ENCODE results near the gene SEMA4A. TPM values are rescaled to one million over a fixed set of nuclear protein-coding genes. Genes with fewer than 3 reads are reported as not detected.
A peak's percentile ranks its signal among the peaks of the same experiment; 100 is the strongest.

SEMA4A gene
- total RNA-seq, 1 donor from 2014 or later: 30.7 TPM

GRCh38 chr1:156134716-156135435 lies 18.5 kb upstream of the SEMA4A start:
- Histone ChIP-seq H3K9me3 (no peaks in the 10 kb centered on the region), H3K36me3 (peaks cover 94% of the 10 kb centered on the region), H3K4me1 (peaks cover 13% of the 10 kb centered on the region), H3K27ac (no peak overlapping the region), H3K27me3 (no peaks in the 10 kb centered on the region), H3K4me3 (no peak overlapping the region)
- no peak for ATAC-seq
- no peak for TF ChIP-seq CTCF (IDR thresholded peaks at IDR 0.05)
- no peak for DNase-seq
- intact Hi-C loops (cut with DNase I): loop anchor here (5.0 kb wide), 1 partner anchor 38 kb away; no protein-coding TSS in a partner anchor

GRCh38 chr1:156135930-156136871 lies 17.2 kb upstream of the SEMA4A start:
- intact Hi-C loops (cut with DNase I): no loop called here
- H3K27ac ChIP-seq: no peak overlapping the region

GRCh38 chr1:156136970-156137483 lies 16.4 kb upstream of the SEMA4A start:
- Histone ChIP-seq H3K9me3 (no peaks in the 10 kb centered on the region), H3K27ac (no peak overlapping the region), H3K36me3 (peaks cover 85% of the 10 kb centered on the region), H3K4me3 (no peak overlapping the region), H3K4me1 (peaks cover 12% of the 10 kb centered on the region), H3K27me3 (no peaks in the 10 kb centered on the region)
- intact Hi-C loops (cut with DNase I): no loop called here
- TF ChIP-seq CTCF (IDR thresholded peaks at IDR 0.05): no peak
- DNase-seq (no peak), ATAC-seq (no peak)

More at GRCh38 chr1:156135930-156136871, 17.2 kb upstream of the SEMA4A start:
- peaks cover 11% of the 10 kb centered on the region for H3K4me1 ChIP-seq
- H3K36me3 ChIP-seq: peaks cover 93% of the 10 kb centered on the region
- ATAC-seq: no peak
- DNase-seq: no peak
- no peak for TF ChIP-seq CTCF (IDR thresholded peaks at IDR 0.05)
- no peak overlapping the region for H3K4me3 ChIP-seq
- no peaks in the 10 kb centered on the region for H3K27me3 ChIP-seq
- no peaks in the 10 kb centered on the region for H3K9me3 ChIP-seq

- DNase-seq (no peak), ATAC-seq (no peak)
- Histone ChIP-seq H3K27me3 (no peaks in the 10 kb centered on the region), H3K4me3 (no peak overlapping the region), H3K27ac (no peak overlapping the region), H3K36me3 (peaks cover 72% of the 10 kb centered on the region), H3K4me1 (peaks cover 12% of the 10 kb centered on the region), H3K9me3 (no peaks in the 10 kb centered on the region)
- intact Hi-C loops (cut with DNase I): no loop called here
- no peak for TF ChIP-seq CTCF (IDR thresholded peaks at IDR 0.05)
Observed at GRCh38 chr1:156138458-156138867, 14.9 kb upstream of the SEMA4A start.

GRCh38 chr1:156140879-156141707 lies 12.3 kb upstream of the SEMA4A start:
- Histone ChIP-seq H3K27ac (peak overlapping the region; percentile 51), H3K36me3 (peaks cover 45% of the 10 kb centered on the region), H3K4me1 (peaks cover 13% of the 10 kb centered on the region), H3K9me3 (no peaks in the 10 kb centered on the region), H3K27me3 (no peaks in the 10 kb centered on the region), H3K4me3 (no peak overlapping the region)
- intact Hi-C loops (cut with DNase I): loop anchor here (10.0 kb wide), 1 partner anchor 84 kb away; no protein-coding TSS in a partner anchor
- TF ChIP-seq CTCF (IDR thresholded peaks at IDR 0.05): peak; percentile 55
- DNase-seq: no peak
- peak; percentile 14 for ATAC-seq
